NCI-H1417 treated with DMSO at 0.1 percent for 48 hours (cell line): ENCODE results near the gene TCF7L1.
"Not testable (repeated sequence)": the region's sequence is repeated elsewhere in the genome, so short reads cannot be mapped to it uniquely, and the experiment has no call there.

Experiments
- DNase-seq: peaks from one replicate; lab custom pipeline; 2025; lab: John Stamatoyannopoulos, UW

TCF7L1 gene

GRCh38 chr2:85132397-85132796, 795 bp upstream of the TCF7L1 start:
- DNase-seq = no peak

- DNase-seq = no peak
These were observed 611 bp downstream of the TCF7L1 start for GRCh38 chr2:85133751-85134254.

DNA sequence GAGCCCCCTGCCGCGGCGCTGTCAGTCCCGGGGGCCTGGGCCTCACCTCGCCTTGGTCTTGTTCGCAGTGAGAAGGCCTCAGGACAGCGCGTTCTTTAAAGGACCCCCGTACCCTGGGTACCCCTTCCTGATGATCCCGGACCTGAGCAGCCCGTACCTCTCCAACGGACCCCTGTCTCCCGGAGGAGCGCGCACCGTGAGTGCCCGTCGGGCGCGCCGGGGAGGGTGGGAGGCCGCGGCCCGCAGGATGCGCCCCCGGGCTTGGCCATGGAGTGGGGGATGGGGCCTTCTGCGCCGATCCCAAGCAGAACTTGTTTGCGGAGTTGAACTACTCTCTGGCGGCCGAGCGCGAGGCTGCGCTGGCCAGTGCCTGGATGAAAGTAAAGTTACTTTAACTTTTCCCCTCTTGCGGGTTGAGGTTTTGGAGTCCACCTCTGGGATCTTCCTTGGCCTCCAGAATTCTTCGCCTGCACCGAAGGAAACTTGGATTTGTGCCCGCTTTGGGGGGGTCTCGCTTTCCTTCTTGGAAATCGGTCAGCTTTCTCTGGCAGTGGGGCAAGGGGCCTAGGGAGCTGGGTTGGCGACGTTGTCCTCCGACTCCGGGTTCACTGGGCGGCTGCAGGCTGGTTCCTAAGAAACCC, 1.2 kb downstream of the TCF7L1 start:
- DNase-seq = no peak

DNA sequence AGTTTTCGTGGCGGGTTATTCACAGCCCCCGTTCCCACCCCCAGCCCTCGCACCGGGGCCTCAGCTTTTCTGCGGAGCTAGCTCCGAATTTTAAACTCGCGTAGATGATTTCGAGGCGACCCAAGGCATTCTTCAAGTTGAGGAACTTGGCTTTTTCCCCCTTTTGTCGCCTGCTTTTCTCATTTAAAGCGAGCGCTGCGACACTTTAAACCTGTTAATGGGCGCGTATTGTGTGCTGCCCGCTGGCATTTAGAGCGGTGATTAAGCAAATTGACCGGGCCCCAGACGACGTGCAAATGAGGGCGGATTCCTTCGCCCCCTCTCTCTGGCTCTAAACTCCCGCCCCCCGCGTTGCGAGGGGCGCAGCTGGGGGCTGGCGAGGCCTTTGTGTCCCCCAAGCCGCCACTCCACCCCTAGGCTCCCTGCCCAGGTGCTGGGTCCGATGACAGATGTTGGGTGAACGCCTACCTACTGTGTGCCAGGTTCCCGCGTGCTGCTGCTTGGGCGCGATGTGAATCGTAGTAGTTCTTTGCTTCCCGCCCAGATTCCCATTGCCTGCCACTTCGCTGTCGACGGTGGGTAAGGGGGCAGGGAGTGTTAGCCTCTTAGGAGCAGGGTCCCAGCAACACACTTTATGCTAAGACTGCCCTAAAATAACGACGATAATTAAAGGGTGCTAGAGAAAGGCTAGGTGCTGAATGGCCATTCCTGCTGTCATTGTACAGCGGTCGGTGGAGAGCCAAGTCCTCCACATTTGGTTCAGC, 1.9 kb downstream of the TCF7L1 start:
- DNase-seq = no peak

DNA sequence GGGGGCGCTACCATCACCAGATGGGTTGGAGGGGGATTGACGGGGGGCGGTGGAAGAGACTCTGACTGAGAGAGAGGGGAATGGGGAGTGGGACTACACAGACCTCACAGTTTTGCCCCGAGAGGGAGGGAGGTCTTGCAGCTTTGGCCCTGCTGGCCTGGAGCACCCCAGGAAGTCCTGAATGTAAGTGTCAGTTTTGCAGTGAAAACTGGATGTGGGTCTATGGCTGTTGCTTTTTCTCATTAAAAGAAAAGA, 2.4 kb downstream of the TCF7L1 start:
- no peak for DNase-seq

DNA sequence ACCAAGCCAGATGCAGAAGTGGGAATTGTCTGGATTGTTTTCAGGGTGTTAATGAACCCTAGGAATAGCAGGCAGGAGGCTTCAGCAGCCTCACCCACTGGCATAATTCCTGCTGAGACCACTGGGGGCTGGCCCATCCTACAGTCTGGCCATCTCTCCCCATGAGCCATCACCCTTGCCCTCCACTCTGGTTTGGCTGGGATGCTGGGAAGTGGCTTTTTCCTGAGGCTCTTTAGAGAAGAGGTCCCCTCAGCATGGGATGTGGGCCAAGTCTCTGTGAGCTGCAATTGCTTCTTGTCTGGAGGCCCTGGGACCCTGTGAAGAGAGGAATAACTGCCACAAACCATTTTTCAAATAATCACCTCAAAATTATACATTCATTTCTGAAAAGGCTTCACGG, 4.0 kb downstream of the TCF7L1 start:
- no peak for DNase-seq

GRCh38 chr2:85143463-85144082, 10.4 kb downstream of the TCF7L1 start:
- no peak for DNase-seq

DNA sequence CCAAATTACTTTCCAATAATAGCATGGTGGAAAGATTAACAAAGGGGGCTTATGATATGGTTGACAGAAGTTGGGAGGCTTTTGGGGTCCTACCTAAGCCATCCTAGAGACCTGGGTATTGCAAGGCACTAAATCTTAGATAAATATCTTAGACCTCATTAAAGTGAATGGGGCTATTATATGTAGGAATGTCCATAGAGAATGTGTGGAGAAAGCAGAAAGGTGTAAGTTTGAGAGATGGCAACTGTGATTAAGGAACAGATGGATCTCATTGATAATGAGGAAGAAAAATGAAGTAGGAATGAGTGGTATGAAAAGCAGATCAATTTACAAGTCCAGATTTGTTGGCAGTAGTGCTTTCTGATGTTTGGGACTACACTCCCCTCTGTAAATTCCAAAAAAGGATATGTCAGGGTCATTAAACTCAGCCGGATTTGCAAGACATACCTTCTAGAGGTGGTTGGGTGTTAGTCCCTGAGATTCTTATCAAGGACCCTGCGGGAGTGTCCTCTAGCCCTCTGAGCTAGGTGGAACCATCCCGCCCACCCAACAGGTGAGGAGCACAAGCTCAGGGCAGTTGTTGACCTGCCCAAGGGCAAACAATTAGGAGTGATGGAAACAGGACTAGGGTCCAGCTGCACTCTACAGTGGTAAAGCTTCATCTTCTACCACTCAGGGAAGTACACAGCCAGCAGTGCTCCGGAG, 12.1 kb downstream of the TCF7L1 start:
- DNase-seq = no peak

DNA sequence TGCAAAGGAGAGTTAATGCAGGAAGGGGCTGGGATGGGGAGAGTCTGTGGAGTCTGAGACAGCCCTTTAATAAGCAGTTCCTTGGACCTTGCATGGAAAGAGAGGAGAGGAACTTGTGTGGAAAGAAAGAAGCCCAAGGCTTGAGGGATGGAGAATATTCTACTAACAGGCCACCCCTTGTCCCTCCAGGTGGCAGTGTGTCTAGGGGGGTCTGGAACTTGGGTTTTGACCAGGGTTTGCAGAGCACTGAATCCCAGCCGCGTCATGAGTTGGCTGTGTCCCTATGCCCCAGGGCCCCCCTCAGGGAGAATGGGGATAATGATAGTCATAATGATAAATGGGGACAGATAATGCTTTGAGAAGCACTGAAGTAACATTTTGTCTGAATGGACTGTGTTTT, 15.0 kb downstream of the TCF7L1 start:
- no peak for DNase-seq

- DNase-seq = no peak
These were observed 17.8 kb downstream of the TCF7L1 start for GRCh38 chr2:85151026-85151425.

GRCh38 chr2:85152895-85153294, 19.7 kb downstream of the TCF7L1 start:
- no peak for DNase-seq

DNA sequence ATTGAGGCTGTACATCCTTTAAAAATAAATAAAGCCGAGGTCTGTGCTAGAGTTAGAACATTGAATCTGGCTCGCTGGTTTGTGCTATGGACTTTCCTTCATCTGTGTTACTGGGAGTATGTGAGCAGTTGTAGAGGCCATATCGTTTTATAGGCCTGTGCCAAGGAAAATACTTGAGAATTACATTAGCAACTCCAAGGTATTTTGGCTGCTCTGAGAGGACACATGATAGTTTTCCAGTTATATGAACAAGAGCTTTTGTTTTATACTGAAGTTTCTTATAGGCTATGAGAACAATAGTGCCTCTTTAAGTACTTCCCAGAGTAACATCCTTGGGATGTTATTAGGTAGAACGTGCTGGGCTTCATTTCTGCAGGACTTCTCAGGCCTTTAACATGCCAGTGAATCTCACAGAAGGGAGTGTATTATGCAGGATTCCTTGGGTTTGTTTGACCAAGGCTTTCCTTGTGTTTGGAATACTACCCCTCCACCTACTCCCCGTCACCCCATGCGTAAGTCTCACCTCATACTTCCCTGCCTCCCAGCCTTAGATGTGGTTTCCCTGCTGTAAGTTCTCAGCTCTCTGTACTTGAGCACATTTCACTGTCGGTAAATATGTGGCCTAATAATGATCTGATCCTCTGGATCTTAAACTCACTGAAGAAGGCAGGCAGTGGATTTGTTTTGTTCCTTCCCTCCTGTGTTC, 21.0 kb downstream of the TCF7L1 start:
- DNase-seq = no peak

DNA sequence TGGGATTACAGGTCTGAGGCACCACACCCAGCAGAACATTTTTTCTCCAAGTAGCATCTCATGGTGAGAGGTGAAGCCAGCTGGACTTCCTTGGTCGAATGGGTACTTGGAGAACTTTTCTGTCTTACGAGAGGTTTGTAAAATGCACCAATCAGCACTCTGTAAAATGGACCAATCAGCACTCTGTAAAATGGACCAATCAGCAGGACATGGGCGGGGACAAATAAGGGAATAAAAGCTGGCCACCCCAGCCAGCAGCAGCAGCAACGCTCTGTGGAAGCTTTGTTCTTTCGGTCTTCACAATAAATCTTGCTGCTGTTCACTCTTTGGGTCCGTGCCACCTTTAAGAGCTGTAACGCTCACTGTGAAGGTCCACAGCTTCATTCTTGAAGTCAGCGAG, 21.9 kb downstream of the TCF7L1 start:
- DNase-seq = not testable (repeated sequence)

GRCh38 chr2:85156153-85156552, 23.0 kb downstream of the TCF7L1 start:
- no peak for DNase-seq

- DNase-seq = no peak
These were observed 23.4 kb downstream of the TCF7L1 start for GRCh38 chr2:85156619-85157018.

DNA sequence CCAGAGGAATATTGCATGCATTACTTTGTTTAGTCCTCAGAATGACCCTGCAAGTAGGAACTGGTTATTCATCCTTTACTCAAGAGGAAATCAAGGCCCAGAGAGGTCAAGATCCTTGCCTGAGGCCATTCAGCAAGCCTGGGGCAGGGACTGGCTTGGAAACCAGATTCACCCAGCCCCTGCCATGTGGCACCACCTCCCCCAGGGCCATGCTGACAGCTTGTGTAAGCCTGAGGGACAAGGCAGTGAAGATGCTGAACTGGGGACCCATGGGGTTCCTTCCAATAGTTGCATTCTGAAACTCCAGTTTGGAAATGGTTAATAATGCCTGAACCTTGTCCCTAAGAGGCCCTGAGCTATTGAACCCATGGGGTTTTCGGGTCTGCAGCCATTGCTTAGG, 24.2 kb downstream of the TCF7L1 start:
- no peak for DNase-seq

DNA sequence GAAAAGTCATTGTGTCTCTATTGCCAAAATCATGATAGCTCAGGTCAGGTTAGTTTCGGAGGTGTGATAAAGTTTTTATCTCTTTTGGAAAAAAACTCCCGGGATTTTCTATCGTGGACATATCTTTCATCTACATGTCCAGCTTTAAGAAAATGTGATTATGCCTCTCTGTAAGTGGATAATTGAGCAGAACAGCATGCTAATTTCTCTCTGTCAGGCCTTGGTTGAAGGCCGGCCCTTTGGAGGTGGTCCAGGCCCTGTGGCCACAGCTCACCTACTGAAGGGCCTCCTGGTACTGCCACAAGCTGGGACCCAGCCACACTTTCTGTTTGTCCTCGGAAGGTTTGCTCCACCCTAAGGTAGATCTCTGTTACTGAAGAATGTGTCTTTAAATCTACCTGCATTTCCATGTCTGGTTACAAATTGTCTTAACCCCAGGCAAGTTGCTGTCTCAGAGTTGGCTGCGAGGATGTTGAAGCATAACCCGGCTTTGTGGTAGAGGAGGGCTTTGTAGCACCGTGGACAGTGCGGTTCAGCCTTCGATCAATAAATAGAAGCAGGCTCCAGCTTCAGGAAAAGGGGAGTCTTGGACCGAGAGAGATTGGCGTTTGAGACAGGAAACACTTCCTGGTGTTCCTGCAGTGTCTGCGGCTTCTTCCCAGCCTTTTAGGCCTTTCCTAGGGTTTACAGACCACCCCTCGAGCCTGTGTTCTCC, 25.5 kb downstream of the TCF7L1 start:
- no peak for DNase-seq

DNA sequence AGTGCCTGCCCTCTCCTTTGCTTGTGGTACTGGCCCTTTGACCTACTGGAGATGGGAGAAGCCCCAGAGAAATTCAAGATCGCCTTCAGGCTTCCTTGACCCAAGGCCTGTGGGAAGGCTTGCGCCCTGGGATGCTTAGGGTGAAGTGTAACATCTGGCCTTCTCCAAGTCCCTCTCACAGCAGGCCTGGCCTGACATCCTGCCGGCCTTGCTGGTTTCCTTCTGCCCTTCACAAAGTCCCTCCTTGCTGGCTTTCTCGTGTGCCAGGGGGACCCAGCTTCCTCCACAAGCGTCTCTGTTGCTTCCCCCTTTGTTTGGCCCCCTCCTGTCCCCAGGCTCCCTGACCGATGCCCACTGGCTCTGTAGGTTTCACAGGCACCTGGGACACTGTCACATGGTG, 26.4 kb downstream of the TCF7L1 start:
- DNase-seq = no peak

GRCh38 chr2:85160966-85161960, 28.1 kb downstream of the TCF7L1 start:
- DNase-seq = no peak

GRCh38 chr2:85162746-85163301, 29.6 kb downstream of the TCF7L1 start:
- DNase-seq = no peak
